Upper lobe of left lung (tissue), 4 donors: ENCODE data around the gene KDM4B.

Source experiments
- CTCF ChIP-seq, 6 experiments: fragments of 450-650 bp in 4 of 6; fragments of 200-600 bp in 2 of 6; sonication (generic) in 2 of 6; IDR thresholded peaks; one replicate each; pipeline ENCODE4 v1.5.1; 2016 to 2019; ENCODE audit warnings: antibody characterized with exemption in 6 of 6
- EP300 ChIP-seq, 4 donors: sonication (generic); formaldehyde crosslinking; IDR thresholded peaks; one replicate each; pipeline ENCODE4 v1.5.1; 2017; ENCODE audit warnings: antibody characterized with exemption in 4 of 4, control low read depth in 2 of 4
- POLR2A ChIP-seq, 4 donors: fragments of 450-650 bp; IDR thresholded peaks; one replicate each; pipeline ENCODE4 v1.5.1; 2016 to 2017; ENCODE audit warnings: antibody characterized with exemption in 4 of 4, mild to moderate bottlenecking in 2 of 4
- POLR2AphosphoS5 ChIP-seq, 2 donors: sonication (generic); formaldehyde crosslinking; IDR thresholded peaks; one replicate each; pipeline ENCODE4 v1.5.1; 2017; ENCODE audit warnings: antibody characterized with exemption in 2 of 2

- TF ChIP-seq POLR2A (IDR thresholded peaks at IDR 0.05) (no peak), CTCF (IDR thresholded peaks at IDR 0.05) (no peak), EP300 (IDR thresholded peaks at IDR 0.05) (no peak), POLR2AphosphoS5 (IDR thresholded peaks at IDR 0.05) (no peak)
These were observed 3.9 kb upstream of the KDM4B start for GRCh38 chr19:4965061-4965460.
